GDM1 (cell line): ENCODE results near the gene SLC16A4.

Experiments used
- DNase-seq: peaks from one replicate; lab custom pipeline; 2025; lab: John Stamatoyannopoulos, UW

SLC16A4 gene

GRCh38 chr1:110326826-110327225, 64.0 kb downstream of the SLC16A4 start:
- DNase-seq: no peak

GRCh38 chr1:110324667-110325066, 66.2 kb downstream of the SLC16A4 start:
- no peak for DNase-seq

GRCh38 chr1:110321846-110322245, 69.0 kb downstream of the SLC16A4 start:
- DNase-seq: no peak

- no peak for DNase-seq
Observed at GRCh38 chr1:110321045-110321444, 69.8 kb downstream of the SLC16A4 start.

GRCh38 chr1:110320168-110320518, 70.7 kb downstream of the SLC16A4 start:
- DNase-seq: no peak

GRCh38 chr1:110319332-110320167, 71.3 kb downstream of the SLC16A4 start:
- no peak for DNase-seq

- DNase-seq: no peak
Observed at GRCh38 chr1:110318046-110318445, 72.8 kb downstream of the SLC16A4 start.

- no peak for DNase-seq
Observed at GRCh38 chr1:110316735-110317134, 74.1 kb downstream of the SLC16A4 start.
